Measurements from ENCODE around the gene PPM1F. TPM values are rescaled to one million over a fixed set of nuclear protein-coding genes. Genes with fewer than 3 reads are reported as not detected.

The PPM1F gene
- total RNA-seq, 4 donors from 2014 or later, result 22.9 to 78.0 (median 36.8) TPM

DNA sequence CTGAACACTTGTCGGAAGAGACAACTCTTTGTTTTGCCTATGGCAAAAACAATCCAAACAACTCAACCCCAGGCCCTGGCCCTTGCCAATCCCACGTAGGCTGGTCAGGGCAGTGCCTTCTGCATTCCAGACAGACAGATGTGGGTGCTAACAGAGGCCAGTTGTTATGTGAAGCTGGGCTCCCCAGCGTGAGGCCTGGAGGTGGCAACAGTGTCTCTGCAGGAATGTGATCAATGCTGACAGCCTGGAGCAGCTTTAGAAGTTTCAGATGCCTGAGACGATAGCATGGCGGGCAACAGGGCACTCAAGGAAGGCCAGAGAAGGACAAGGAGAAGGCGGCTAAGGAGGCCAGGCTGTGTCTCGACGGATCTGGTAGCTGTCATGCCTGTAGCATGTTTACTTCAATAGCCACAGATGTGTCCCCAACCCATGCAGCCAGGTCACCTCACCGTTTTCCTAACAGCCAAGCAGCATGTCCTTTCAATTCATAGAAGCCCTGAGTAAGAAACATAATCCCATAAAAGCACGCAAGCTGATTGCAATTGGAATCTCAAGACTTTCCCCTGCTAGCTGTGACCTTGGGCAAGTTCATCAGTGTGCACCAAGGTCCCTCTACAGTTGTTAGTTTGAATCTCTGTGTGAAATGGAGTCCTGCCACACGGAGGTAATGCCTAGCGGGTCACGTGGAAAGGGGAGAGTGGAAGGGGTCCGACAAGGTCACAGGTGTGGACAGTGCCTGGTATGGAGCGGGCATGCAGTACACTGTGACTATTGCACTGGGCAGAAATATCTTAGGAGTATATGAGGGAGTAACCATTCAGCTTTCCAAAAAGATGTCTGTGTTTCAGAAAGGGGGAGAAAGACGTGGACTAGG is 14.2 kb upstream of the PPM1F start:
- Histone ChIP-seq H3K27ac (no peak overlapping the region), H3K9me3 (no peaks in the 10 kb centered on the region), H3K36me3 (peaks cover 0 to 100% of the 10 kb centered on the region in 2 donors), H3K4me1 (no peaks in the 10 kb centered on the region), H3K27me3 (no peaks in the 10 kb centered on the region), H3K4me3 (no peak overlapping the region)
- 86% methylated on average over 8 to 10 of the region's 16 CpGs for WGBS, 2 donors (ENCODE audit: low coverage in 1 of 2)
- TF ChIP-seq POLR2A (IDR thresholded peaks at IDR 0.05) (no peak), EP300 (IDR thresholded peaks at IDR 0.05) (no peak), POLR2AphosphoS5 (IDR thresholded peaks at IDR 0.05) (no peak)
- TF ChIP-seq, protein P1, sequence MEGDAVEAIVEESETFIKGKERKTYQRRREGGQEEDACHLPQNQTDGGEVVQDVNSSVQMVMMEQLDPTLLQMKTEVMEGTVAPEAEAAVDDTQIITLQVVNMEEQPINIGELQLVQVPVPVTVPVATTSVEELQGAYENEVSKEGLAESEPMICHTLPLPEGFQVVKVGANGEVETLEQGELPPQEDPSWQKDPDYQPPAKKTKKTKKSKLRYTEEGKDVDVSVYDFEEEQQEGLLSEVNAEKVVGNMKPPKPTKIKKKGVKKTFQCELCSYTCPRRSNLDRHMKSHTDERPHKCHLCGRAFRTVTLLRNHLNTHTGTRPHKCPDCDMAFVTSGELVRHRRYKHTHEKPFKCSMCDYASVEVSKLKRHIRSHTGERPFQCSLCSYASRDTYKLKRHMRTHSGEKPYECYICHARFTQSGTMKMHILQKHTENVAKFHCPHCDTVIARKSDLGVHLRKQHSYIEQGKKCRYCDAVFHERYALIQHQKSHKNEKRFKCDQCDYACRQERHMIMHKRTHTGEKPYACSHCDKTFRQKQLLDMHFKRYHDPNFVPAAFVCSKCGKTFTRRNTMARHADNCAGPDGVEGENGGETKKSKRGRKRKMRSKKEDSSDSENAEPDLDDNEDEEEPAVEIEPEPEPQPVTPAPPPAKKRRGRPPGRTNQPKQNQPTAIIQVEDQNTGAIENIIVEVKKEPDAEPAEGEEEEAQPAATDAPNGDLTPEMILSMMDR (IDR thresholded peaks at IDR 0.05), result no peak
- no peak for ATAC-seq

DNA sequence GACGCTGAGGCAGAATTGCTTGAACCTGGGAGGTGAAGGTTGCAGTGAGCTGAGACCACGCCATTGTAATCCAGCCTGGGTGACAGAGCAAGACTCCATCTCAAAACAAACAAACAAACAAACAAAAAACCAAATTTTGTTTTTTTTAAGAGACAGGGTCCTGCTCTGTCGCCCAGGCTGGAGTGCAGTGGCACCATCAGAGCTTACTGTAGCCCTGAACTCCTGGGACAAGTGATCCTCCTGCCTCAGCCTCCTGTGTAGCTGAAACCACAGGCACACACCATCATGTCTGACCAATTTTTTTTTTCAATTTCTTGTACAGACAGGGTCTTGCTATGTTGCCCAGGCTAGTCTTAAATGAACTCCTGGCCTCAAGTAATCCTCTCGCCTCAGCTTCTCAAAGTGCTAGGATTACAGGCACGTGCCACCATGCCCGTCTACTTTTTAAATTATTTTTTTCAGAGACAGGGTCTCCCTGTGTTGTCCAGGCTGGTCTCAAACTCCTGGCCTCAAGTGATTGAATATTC is 13.2 kb upstream of the PPM1F start:
- WGBS, 2 donors (ENCODE audit: low coverage in 1 of 2), result 93 to 95% methylated on average over 3 to 6 of the region's 6 CpGs
- TF ChIP-seq, protein P1 (IDR thresholded peaks at IDR 0.05), result no peak
- TF ChIP-seq EP300 (IDR thresholded peaks at IDR 0.05) (no peak), POLR2AphosphoS5 (IDR thresholded peaks at IDR 0.05) (no peak), POLR2A (IDR thresholded peaks at IDR 0.05) (no peak)
- peaks cover 0 to 100% of the 10 kb centered on the region in 2 donors for H3K36me3 ChIP-seq

DNA sequence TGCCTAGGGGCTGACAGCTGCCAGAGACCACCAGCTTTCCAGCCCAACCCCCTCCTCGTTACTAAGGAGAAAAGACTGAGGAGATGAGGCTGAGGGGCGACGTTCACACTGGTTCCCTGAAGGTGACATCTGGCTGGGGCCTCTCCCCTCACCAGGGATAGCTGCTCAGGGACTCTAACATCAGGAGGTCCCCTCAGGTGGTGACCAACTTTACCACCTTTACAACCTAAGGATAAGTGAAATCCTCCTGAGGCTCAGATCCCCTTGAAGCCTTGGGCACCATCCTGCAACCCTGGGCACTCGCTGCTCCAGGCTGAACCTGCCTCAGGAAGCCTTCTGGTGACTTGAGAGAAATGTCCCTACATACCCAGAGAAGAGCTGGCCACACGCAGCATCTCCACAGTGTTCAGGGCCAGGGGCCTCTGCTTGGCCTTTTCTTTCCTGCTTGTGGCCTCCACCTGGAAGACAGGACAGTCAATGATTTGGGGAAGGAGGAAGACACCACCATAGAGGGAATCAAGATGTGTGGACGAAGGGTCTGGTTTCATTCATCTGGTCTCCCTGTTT is 12.4 kb upstream of the PPM1F start:
- H3K27me3 ChIP-seq, result no peaks in the 10 kb centered on the region
- no peaks in the 10 kb centered on the region for H3K9me3 ChIP-seq
- no peak overlapping the region for H3K4me3 ChIP-seq
- TF ChIP-seq POLR2AphosphoS5 (IDR thresholded peaks at IDR 0.05) (no peak), EP300 (IDR thresholded peaks at IDR 0.05) (no peak), POLR2A (IDR thresholded peaks at IDR 0.05) (no peak)
- TF ChIP-seq, protein P1 (IDR thresholded peaks at IDR 0.05), result no peak
- no peak for ATAC-seq
- 83% methylated on average over 3 of the region's 6 CpGs; no CpG with 5 or more reads in 1 of the 2 donors for WGBS, 2 donors (ENCODE audit: low coverage in 1 of 2)
- H3K27ac ChIP-seq, result no peak overlapping the region
- H3K36me3 ChIP-seq, result peaks cover 0 to 100% of the 10 kb centered on the region in 2 donors
- H3K4me1 ChIP-seq, result no peaks in the 10 kb centered on the region

More for the DNA sequence above, 13.2 kb upstream of the PPM1F start:
- no peak overlapping the region for H3K4me3 ChIP-seq
- ATAC-seq, result no peak
- H3K27me3 ChIP-seq, result no peaks in the 10 kb centered on the region
- no peak overlapping the region for H3K27ac ChIP-seq
- no peaks in the 10 kb centered on the region for H3K4me1 ChIP-seq
- H3K9me3 ChIP-seq, result no peaks in the 10 kb centered on the region

DNA sequence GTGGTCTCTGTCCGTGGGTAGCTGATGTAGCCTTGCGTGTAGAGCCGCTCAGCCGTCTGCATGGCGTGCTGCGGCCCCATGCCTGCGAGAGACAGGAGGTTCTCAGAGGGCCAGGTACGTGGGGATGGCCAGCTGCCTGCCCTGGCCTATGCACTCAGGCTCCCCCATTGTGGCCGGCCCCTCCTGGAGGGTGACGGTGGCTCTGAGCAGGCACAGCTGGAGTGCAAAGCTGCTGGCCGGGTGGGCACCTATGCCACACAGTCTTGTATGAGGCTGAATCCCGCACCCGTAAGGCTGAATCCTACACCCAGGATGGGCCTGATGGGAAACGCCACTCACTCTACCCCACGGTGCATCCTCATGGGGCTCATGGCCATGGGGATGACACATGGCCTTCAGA is 11.6 kb upstream of the PPM1F start:
- TF ChIP-seq, protein P1 (IDR thresholded peaks at IDR 0.05), result no peak
- no peak for TF ChIP-seq POLR2AphosphoS5 (IDR thresholded peaks at IDR 0.05)
- TF ChIP-seq EP300 (IDR thresholded peaks at IDR 0.05), result no peak
- TF ChIP-seq POLR2A (IDR thresholded peaks at IDR 0.05), result no peak
- Histone ChIP-seq H3K27me3 (no peaks in the 10 kb centered on the region), H3K4me1 (no peaks in the 10 kb centered on the region), H3K4me3 (no peak overlapping the region), H3K27ac (no peak overlapping the region), H3K9me3 (no peaks in the 10 kb centered on the region), H3K36me3 (peaks cover 0 to 100% of the 10 kb centered on the region in 2 donors)
- no peak for ATAC-seq
- WGBS, 2 donors (ENCODE audit: low coverage in 1 of 2), result 77 to 100% methylated on average over 2 to 3 of the region's 15 CpGs
